Measurements from ENCODE around the gene USP46.

Gene USP46

GRCh38 chr4:52574036-52574435 is 85.1 kb downstream of the USP46 start:
- DNase-seq (ENCODE audit: low read depth in 2 of 2), result no peak

DNA sequence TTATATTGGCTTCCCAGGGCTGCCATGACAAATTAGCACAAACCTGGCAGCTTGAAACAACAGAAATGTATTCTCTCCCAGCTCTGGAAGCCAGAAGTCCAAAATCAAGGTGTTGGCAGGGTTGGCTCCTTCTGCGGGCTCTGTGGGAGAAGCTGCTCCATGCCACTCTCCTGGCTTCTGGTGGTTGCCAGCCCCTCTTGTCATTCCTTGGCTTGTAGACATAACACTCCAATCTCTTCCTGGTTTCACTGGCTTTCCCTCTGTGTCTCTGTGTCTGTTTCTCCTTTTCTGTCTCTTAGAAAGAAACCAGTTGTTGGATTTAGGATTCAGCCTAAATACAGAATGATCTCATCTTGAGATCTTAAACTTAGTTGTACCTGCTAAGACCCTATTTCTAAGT is 85.5 kb downstream of the USP46 start:
- no peak for DNase-seq (ENCODE audit: low read depth in 2 of 2)

- no peak for DNase-seq (ENCODE audit: low read depth in 2 of 2)
Measured at GRCh38 chr4:52572936-52573485, 86.1 kb downstream of the USP46 start.

- DNase-seq (ENCODE audit: low read depth in 2 of 2), result no peak
Measured at GRCh38 chr4:52568351-52568750, 90.8 kb downstream of the USP46 start.

- no peak for DNase-seq (ENCODE audit: low read depth in 2 of 2)
Measured at GRCh38 chr4:52566136-52567031, 92.7 kb downstream of the USP46 start.

- no peak for DNase-seq (ENCODE audit: low read depth in 2 of 2)
Measured at GRCh38 chr4:52560844-52561280, 98.2 kb downstream of the USP46 start.

DNA sequence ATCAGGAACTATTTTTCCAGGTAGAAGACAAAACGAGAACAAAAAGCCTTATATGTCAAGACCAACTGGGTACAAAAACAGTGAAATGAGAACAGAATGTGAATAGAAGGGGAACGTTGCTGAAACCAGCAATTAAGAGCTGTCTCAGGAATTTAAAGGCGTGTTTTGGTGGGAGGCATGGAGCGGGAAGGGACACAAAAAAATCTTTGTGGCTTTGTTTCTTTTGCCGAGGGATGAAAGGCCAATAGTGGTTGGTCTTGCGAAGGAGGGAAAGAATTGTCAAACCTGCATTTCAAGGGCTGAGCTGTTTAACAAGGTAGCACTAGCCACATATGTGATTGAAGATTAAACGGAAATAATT is 103.8 kb downstream of the USP46 start:
- no peak for DNase-seq (ENCODE audit: low read depth in 2 of 2)

DNA sequence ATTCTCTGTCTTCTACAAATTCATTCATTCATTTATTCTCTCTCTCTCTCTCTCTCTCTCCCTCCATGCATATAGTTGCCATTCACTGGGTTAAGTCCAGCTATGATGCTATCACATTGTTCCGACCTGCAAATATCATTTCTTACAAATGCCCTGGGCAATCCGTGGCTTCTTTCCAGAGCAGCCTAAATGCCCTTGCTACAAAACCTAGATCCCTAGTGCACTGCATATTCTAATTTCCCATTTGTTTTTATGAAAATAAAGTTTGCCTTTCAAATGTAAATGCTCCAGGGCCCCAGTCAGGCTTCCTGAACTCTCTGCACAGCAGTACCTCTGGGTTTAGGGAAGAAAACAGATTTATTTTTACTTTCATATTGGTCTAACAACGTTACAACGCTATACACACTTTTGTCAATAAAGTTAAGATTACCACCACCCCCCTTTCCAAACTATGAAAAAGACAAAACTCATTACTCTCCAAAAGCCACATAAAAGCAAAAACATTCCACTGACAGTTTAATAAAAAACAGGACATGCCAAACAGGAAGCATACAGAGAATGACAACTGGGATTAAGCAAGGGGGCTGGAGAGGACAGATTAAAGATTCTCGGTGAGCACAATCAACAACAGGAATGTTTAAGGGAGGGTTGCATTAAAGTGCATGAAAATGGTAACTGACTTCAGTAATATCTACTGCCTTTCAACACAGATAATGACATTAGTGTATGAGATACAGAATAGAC is 104.3 kb downstream of the USP46 start:
- no peak for DNase-seq (ENCODE audit: low read depth in 2 of 2)

GRCh38 chr4:52552778-52553177 is 106.3 kb downstream of the USP46 start:
- DNase-seq (ENCODE audit: low read depth in 2 of 2), result no peak

- no peak for DNase-seq (ENCODE audit: low read depth in 2 of 2)
Measured at GRCh38 chr4:52551487-52551886, 107.6 kb downstream of the USP46 start.

- no peak for DNase-seq (ENCODE audit: low read depth in 2 of 2)
Measured at GRCh38 chr4:52550186-52550585, 108.9 kb downstream of the USP46 start.

GRCh38 chr4:52548818-52549570 is 110.1 kb downstream of the USP46 start:
- DNase-seq (ENCODE audit: low read depth in 2 of 2), result no peak

DNA sequence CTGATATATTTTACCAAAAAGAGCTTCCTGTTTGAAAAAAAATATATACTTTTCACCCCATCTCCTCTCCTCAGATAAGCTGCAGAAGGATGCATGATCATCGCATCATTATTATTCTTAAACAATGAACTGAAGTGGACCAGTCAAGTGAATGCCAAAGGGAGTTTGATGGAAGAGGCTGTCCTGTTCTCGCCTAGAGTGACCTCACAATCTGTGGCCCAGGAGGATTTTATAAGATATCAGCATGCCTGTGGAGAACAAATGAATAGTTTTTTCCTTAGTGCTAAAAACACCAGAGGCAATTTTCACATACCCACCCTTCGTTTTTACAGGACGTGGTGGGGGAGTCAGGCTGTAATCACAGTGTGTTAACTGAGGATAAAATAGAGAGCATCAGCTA is 112.7 kb downstream of the USP46 start:
- DNase-seq (ENCODE audit: low read depth in 2 of 2), result no peak

DNA sequence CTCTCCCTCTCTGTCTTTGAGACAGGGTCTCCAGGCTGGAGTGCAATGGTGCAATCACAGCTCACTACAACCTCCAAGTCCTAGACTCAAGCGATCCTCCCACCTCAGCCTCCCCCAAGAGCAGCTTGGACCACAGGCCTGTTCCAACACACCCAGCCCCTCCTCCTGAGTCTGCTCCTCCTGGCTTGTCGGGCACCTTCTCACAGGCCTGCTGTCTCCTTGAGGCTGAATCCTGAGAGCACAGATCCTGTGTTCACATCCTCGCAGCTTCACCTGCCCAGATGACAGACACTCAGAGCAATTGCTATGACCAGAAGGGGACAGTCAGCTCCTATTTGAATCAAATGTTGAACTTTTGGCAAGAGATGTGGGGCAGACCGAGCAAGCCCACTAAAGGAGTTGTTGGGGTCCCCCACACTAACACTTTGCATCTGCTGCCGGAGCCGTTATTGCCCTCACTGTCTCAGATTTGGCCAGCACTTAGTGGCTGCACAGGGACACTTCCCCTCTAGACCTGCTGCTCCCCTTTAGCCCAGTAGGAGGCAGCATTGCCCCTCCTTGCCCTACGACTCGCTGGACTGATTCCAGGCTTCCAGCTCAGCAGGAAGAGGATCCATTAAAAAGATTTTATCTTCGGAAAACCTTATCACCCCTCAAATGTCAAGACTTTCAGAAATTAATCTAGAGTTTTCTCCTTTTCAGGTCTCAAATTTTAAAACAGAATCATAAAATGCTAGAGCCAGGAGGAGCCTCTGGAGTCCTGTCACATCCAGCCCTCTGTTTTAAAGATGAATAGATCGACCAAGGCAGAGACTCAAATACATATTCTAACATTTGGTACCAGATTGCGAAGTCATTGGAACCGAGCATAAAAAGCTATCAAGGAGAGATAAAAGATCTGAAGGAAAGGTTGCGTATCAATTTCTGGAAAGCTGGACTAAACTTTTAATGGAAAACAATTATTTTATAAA is 113.7 kb downstream of the USP46 start:
- peak; percentile 32 to 38 for DNase-seq (ENCODE audit: low read depth in 2 of 2)
